Duodenal mucosa (tissue), 2 donors: Measurements from ENCODE around the gene TBX21.
A peak's percentile ranks its signal among the peaks of the same experiment; 100 is the strongest.
"Not testable (repeated sequence)": the region's sequence is repeated elsewhere in the genome, so short reads cannot be mapped to it uniquely, and the experiment has no call there.

Experiments used
- H3K27ac ChIP-seq: one replicate; pipeline ENCODE4 v1.7.0; 2013; ENCODE audit warnings: low read depth, low read length
- H3K27me3 ChIP-seq, 2 donors: one replicate each; pipeline ENCODE4 v1.7.0; 2013; ENCODE audit warnings: low read length in 2 of 2, control low read depth in 1 of 2; ENCODE audit not compliant: insufficient read depth in 2 of 2, control insufficient read depth in 1 of 2
- H3K36me3 ChIP-seq, 2 donors: one replicate each; pipeline ENCODE4 v1.7.0; 2013; ENCODE audit warnings: low read length in 2 of 2, control low read depth in 1 of 2; ENCODE audit not compliant: insufficient read depth in 2 of 2, control insufficient read depth in 1 of 2
- H3K4me1 ChIP-seq, 2 donors: one replicate each; pipeline ENCODE4 v1.7.0; 2013; ENCODE audit warnings: low read length in 2 of 2, control low read depth in 1 of 2; ENCODE audit not compliant: insufficient read depth in 2 of 2, control insufficient read depth in 1 of 2
- H3K4me3 ChIP-seq, 2 donors: one replicate each; pipeline ENCODE4 v1.7.0; 2013; ENCODE audit warnings: low read length in 2 of 2, low read depth in 1 of 2
- H3K9ac ChIP-seq, 2 donors: one replicate each; pipeline ENCODE4 v1.7.0; 2013; ENCODE audit warnings: low read length in 2 of 2, low read depth in 1 of 2
- H3K9me3 ChIP-seq, 2 donors: one replicate each; pipeline ENCODE4 v1.7.0; 2013; ENCODE audit warnings: low read length in 2 of 2, control low read depth in 1 of 2; ENCODE audit not compliant: control insufficient read depth in 1 of 2

Gene TBX21

GRCh38 chr17:47763913-47764582 lies 31.0 kb downstream of the TBX21 start:
- Histone ChIP-seq H3K9ac (no peak overlapping the region), H3K9me3 (peaks cover 0 to 3% of the 10 kb centered on the region in 2 donors), H3K27me3 (peaks cover 0 to under 1% of the 10 kb centered on the region in 2 donors), H3K36me3 (no peaks in the 10 kb centered on the region), H3K27ac (no peak overlapping the region), H3K4me3 (no peak overlapping the region), H3K4me1 (no peaks in the 10 kb centered on the region)

DNA sequence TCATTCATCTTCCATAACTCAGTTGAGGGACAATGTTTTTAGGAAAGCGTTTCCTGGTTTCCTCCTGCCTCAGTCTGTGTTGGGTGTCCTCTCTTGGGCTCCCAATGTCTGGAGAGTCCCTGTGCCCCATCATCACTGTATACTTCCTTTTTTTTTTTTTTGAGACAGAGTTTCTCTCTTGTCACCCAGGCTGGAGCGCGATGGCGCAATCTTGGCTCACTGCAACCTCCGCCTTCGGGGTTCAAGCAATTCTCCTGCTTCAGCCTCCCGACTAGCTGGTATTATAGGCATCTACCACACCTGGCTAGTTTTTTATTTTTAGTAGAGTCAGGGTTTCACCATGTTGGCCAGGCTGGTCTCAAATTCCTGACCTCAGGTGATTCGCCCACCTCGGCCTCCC lies 40.6 kb downstream of the TBX21 start:
- not testable (repeated sequence) for H3K9ac ChIP-seq, H3K4me1 ChIP-seq, H3K27ac ChIP-seq, H3K9me3 ChIP-seq, H3K4me3 ChIP-seq, H3K36me3 ChIP-seq
- peaks cover 27 to 33% of the 10 kb centered on the region in 2 donors for H3K27me3 ChIP-seq

DNA sequence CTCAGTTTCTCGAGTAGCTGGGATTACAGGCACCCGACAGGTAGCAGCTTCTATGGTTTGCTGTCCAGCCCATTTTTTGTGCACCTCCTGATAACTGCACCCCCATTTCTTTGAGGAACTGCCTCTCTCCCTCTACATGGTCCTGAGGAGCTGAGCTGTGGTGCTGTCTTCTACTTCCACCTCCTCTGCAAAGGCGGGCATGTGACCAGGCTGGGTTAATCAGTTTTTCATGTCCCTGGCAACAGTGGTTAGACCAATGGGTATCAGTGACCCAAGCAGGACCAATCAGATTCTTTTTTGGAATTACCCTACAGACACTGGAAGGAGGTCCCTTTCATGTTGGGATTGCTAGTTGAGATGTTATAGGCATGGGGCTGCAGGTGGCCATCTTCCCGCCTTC lies 41.3 kb downstream of the TBX21 start:
- Histone ChIP-seq H3K27ac (no peak overlapping the region), H3K27me3 (peaks cover 27 to 30% of the 10 kb centered on the region in 2 donors), H3K9me3 (no peaks in the 10 kb centered on the region), H3K9ac (no peak overlapping the region), H3K4me1 (no peaks in the 10 kb centered on the region), H3K4me3 (no peak overlapping the region), H3K36me3 (no peaks in the 10 kb centered on the region)

DNA sequence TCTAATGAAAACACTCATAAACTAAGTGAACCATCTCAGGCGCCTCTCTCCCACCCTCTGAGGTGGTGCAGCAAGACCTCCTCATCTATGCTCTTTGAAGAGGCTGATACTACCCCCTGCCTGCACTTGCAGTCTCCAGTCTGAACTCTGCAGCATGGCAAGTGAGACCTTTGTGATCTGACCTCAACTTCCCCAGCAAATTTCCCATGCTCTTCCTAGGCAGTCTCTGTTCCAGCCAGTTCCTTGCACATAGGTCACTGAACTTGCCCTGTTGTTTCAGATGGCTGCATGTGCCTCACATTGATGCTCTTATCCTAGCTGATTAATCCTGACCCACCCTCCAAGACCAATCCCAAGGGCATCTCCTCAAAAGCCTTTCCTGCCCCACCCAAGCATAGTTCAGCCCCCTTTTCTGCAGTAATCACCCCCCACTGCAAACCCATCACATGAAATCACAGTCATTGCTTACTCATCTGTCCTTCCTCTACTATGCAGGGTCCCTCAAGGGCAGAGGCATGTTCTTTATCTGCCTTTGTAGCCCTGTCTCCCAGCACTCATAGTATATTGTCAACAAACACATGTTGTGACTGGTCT lies 42.0 kb downstream of the TBX21 start:
- no peaks in the 10 kb centered on the region for H3K9me3 ChIP-seq
- no peak overlapping the region for H3K27ac ChIP-seq
- no peak overlapping the region for H3K9ac ChIP-seq
- peaks cover 27 to 29% of the 10 kb centered on the region in 2 donors for H3K27me3 ChIP-seq
- no peaks in the 10 kb centered on the region for H3K4me1 ChIP-seq
- no peak overlapping the region for H3K4me3 ChIP-seq
- H3K36me3 ChIP-seq: no peaks in the 10 kb centered on the region

DNA sequence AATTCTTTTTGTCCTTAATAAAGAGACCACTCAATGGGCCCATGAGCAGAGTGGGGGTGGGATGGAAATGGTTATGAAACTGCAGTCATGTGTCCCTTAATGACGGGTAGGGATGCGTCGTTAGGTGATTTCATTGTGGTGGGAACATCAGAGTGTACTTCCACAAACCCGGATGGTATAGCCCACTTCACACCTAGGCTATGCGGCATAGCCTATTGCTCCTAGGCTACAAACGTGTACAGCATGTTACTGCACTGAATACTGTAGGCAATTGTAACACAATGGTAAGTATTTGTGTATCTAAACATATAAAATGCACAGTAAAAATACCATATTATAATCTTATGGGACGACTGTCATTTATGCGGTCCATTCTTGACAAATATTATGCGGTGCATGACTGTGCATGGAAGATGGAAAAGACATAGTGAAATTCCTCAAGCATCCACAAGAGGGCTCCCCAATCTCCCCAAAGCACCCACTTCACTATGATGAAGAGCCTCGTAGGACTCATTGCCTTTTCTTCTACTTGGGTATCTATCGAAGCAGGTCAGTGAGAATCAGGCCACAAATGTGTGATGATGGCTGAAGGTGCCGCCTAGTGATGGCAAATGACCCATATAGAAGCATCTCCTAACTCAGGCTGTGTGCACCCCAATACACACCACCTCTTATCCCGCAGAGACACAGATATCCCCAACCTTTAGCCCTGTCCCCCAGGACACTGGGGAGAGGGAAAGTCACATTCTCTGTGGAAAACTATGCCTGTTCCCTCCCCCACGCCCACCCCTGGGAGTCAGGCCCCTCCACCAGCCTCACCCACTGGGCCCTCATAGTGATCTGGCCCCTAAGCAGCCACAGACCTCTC lies 43.5 kb downstream of the TBX21 start:
- no peaks in the 10 kb centered on the region for H3K9me3 ChIP-seq
- no peak overlapping the region for H3K27ac ChIP-seq
- peaks cover 27 to 33% of the 10 kb centered on the region in 2 donors for H3K27me3 ChIP-seq
- H3K4me3 ChIP-seq: no peak overlapping the region
- H3K9ac ChIP-seq: no peak overlapping the region
- H3K36me3 ChIP-seq: no peaks in the 10 kb centered on the region
- no peaks in the 10 kb centered on the region for H3K4me1 ChIP-seq

GRCh38 chr17:47778184-47778635 lies 45.2 kb downstream of the TBX21 start:
- H3K27ac ChIP-seq: no peak overlapping the region
- H3K36me3 ChIP-seq: no peaks in the 10 kb centered on the region
- no peak overlapping the region for H3K9ac ChIP-seq
- H3K27me3 ChIP-seq: peaks cover 27 to 33% of the 10 kb centered on the region in 2 donors
- no peaks in the 10 kb centered on the region for H3K4me1 ChIP-seq
- no peaks in the 10 kb centered on the region for H3K9me3 ChIP-seq
- H3K4me3 ChIP-seq: no peak overlapping the region

- no peak overlapping the region for H3K4me3 ChIP-seq
- peaks cover 18 to 20% of the 10 kb centered on the region in 2 donors for H3K27me3 ChIP-seq
- H3K9ac ChIP-seq: no peak overlapping the region
- H3K9me3 ChIP-seq: no peaks in the 10 kb centered on the region
- H3K4me1 ChIP-seq: no peaks in the 10 kb centered on the region
- no peaks in the 10 kb centered on the region for H3K36me3 ChIP-seq
- no peak overlapping the region for H3K27ac ChIP-seq
These were observed 48.4 kb downstream of the TBX21 start for GRCh38 chr17:47781397-47781796.

- peaks cover 23 to 27% of the 10 kb centered on the region in 2 donors for H3K27me3 ChIP-seq
These were observed 52.6 kb downstream of the TBX21 start for GRCh38 chr17:47785538-47786123.

GRCh38 chr17:47789611-47790561 lies 56.9 kb downstream of the TBX21 start:
- Histone ChIP-seq H3K36me3 (no peaks in the 10 kb centered on the region), H3K9ac (no peak overlapping the region), H3K27ac (no peak overlapping the region), H3K4me3 (peak overlapping the region; percentile 47 to 51), H3K27me3 (peaks cover 28 to 43% of the 10 kb centered on the region in 2 donors), H3K4me1 (peaks cover 0 to 8% of the 10 kb centered on the region in 2 donors), H3K9me3 (no peaks in the 10 kb centered on the region)

More at GRCh38 chr17:47785538-47786123, 52.6 kb downstream of the TBX21 start:
- H3K9ac ChIP-seq: no peak overlapping the region
- H3K36me3 ChIP-seq: no peaks in the 10 kb centered on the region
- no peaks in the 10 kb centered on the region for H3K9me3 ChIP-seq
- H3K4me1 ChIP-seq: peaks cover 0 to 8% of the 10 kb centered on the region in 2 donors
- no peak overlapping the region for H3K4me3 ChIP-seq
- H3K27ac ChIP-seq: no peak overlapping the region
